SK-N-SH (cell line): ENCODE results near the gene CAMKMT. TPM values are rescaled to one million over a fixed set of nuclear protein-coding genes. Genes with fewer than 3 reads are reported as not detected.
A peak's percentile ranks its signal among the peaks of the same experiment; 100 is the strongest.

Experiments
- CTCF ChIA-PET: fragments of 300-600, 350-600 bp; formaldehyde crosslinking; extraction: SDS; loops from one replicate; lab custom pipeline; 2021; lab: Yijun Ruan, JAX
- POLR2A ChIA-PET: fragments of 350-600 bp; sonication (Branson Sonifier 250); formaldehyde crosslinking; extraction: SDS; loops from one replicate; lab custom pipeline; 2020; ENCODE audit warnings: antibody characterized with exemption, inconsistent platforms; lab: Yijun Ruan, JAX
- DNase-seq: peaks from one replicate; pipeline ENCODE4 v3.0.0; 2012
- H2AFZ ChIP-seq: fragments of 200-600 bp; sonication (generic); 2 replicates; pipeline ENCODE4 v1.8.1; 2016; ENCODE audit warnings: antibody characterized with exemption, mild to moderate bottlenecking, low read depth
- H3F3A ChIP-seq: fragments of 200-600 bp; sonication (generic); replicated peaks from 2 replicates; pipeline ENCODE3; 2016; ENCODE audit warnings: antibody characterized with exemption, mild to moderate bottlenecking; ENCODE audit not compliant: insufficient read depth
- H3K27ac ChIP-seq, 2 experiments: fragments of 200-500 bp in 1 of 2; fragments of 200-600 bp in 1 of 2; sonication (Bioruptor generic) in 1 of 2; sonication (generic), shearing (Covaris generic) in 1 of 2; 2 replicates each; pipeline versions ENCODE4 v1.5.1 to v1.6.1; 2014 to 2016; ENCODE audit warnings: low read depth in 2 of 2, inconsistent platforms in 1 of 2, low read length in 1 of 2, mild to moderate bottlenecking in 1 of 2, mixed read lengths in 1 of 2
- H3K27me3 ChIP-seq: fragments of 200-600 bp; sonication (generic), shearing (Covaris generic); 2 replicates; pipeline ENCODE4 v1.6.1; 2016; ENCODE audit warnings: mixed run types; ENCODE audit not compliant: insufficient read depth
- H3K36me3 ChIP-seq, 2 experiments: fragments of 200-500 bp in 1 of 2; fragments of 200-600 bp in 1 of 2; sonication (Bioruptor generic) in 1 of 2; sonication (generic) in 1 of 2; replicated peaks in 1 of 2; 2 replicates each; pipeline versions ENCODE3 to v1.5.1; 2014 to 2016; ENCODE audit warnings: low read length in 1 of 2, mild to moderate bottlenecking in 1 of 2; ENCODE audit not compliant: insufficient read depth in 2 of 2, control insufficient read depth in 1 of 2
- H3K4me1 ChIP-seq, 2 experiments: fragments of 200-500 bp in 1 of 2; fragments of 200-600 bp in 1 of 2; sonication (Bioruptor generic) in 1 of 2; sonication (generic), shearing (Covaris generic) in 1 of 2; 2 replicates each; pipeline versions ENCODE4 v1.5.1 to v1.6.1; 2014 to 2016; ENCODE audit warnings: low read depth in 1 of 2, low read length in 1 of 2, mixed run types in 1 of 2; ENCODE audit not compliant: insufficient read depth in 2 of 2, control insufficient read depth in 1 of 2
- H3K4me2 ChIP-seq: fragments of 200-600 bp; sonication (generic), shearing (Covaris generic); 2 replicates; pipeline ENCODE4 v1.6.1; 2017; ENCODE audit warnings: mixed run types
- H3K4me3 ChIP-seq, 2 experiments: fragments of 200-500 bp in 1 of 2; fragments of 200-600 bp in 1 of 2; sonication (Bioruptor generic) in 1 of 2; sonication (generic), shearing (Covaris generic) in 1 of 2; 2 replicates each; pipeline versions ENCODE4 v1.5.1 to v1.8.1; 2014 to 2016; ENCODE audit warnings: low read depth in 2 of 2, inconsistent platforms in 1 of 2, low read length in 1 of 2, mild to moderate bottlenecking in 1 of 2, mixed read lengths in 1 of 2, moderate library complexity in 1 of 2
- H3K79me2 ChIP-seq: fragments of 200-600 bp; sonication (generic); 2 replicates; pipeline ENCODE4 v1.8.1; 2017; ENCODE audit warnings: mild to moderate bottlenecking; ENCODE audit not compliant: insufficient read depth
- H3K9ac ChIP-seq: fragments of 200-600 bp; sonication (generic); 2 replicates; pipeline ENCODE4 v1.6.1; 2017; ENCODE audit warnings: mixed run types
- H3K9me2 ChIP-seq: fragments of 200-600 bp; sonication (generic); 2 replicates; pipeline ENCODE4 v1.6.1; 2017; ENCODE audit warnings: mixed run types
- H3K9me3 ChIP-seq: fragments of 200-600 bp; sonication (generic); 2 replicates; pipeline ENCODE4 v1.6.1; 2017; ENCODE audit warnings: mixed run types, mild to moderate bottlenecking, moderate library complexity
- H4K20me1 ChIP-seq: fragments of 200-600 bp; sonication (generic); 2 replicates; pipeline ENCODE4 v1.6.1; 2017; ENCODE audit warnings: mild to moderate bottlenecking, mixed run types; ENCODE audit not compliant: insufficient read depth
- CHD2 ChIP-seq: fragments of 150-350 bp; IDR thresholded peaks from 2 replicates; pipeline ENCODE4 v1.6.1; 2018; ENCODE audit warnings: low read length; ENCODE audit not compliant: partially characterized antibody
- EZH2phosphoT487 ChIP-seq: fragments of 200-600 bp; sonication (generic); IDR thresholded peaks from 2 replicates; pipeline ENCODE4 v1.6.1; 2017; ENCODE audit warnings: low read depth, mixed run types, mild to moderate bottlenecking, antibody characterized with exemption, moderate library complexity, borderline replicate concordance
- FOSL2 ChIP-seq: IDR thresholded peaks from 2 replicates; pipeline ENCODE4 v1.4.0; 2012; ENCODE audit warnings: low read depth, mild to moderate bottlenecking, moderate library complexity, borderline replicate concordance
- FOXJ3 ChIP-seq: sonication (generic); formaldehyde crosslinking; IDR thresholded peaks from 2 replicates; pipeline ENCODE4 v1.5.1; 2020; ENCODE audit warnings: mild to moderate bottlenecking, missing genetic modification reagents
- FOXM1 ChIP-seq: IDR thresholded peaks from 2 replicates; pipeline ENCODE4 v1.4.0; 2012; ENCODE audit warnings: low read depth, mild to moderate bottlenecking
- GATA2 ChIP-seq: sonication (generic); formaldehyde crosslinking; IDR thresholded peaks from 2 replicates; pipeline ENCODE4 v1.5.0; 2020; ENCODE audit warnings: mild to moderate bottlenecking, missing genetic modification reagents
- NFIC ChIP-seq: IDR thresholded peaks from 2 replicates; pipeline ENCODE4 v1.4.0; 2012; ENCODE audit warnings: borderline replicate concordance
- PBX3 ChIP-seq: IDR thresholded peaks from 2 replicates; pipeline ENCODE4; 2012
- RCOR1 ChIP-seq: fragments of 150-350 bp; IDR thresholded peaks from 2 replicates; pipeline ENCODE4 v1.6.1; 2017; ENCODE audit warnings: antibody characterized with exemption, low read length
- RFX5 ChIP-seq: IDR thresholded peaks from 2 replicates; pipeline ENCODE4 v1.6.1; 2012; ENCODE audit warnings: mild to moderate bottlenecking, improper control_type of control experiment, low read length
- RXRA ChIP-seq: IDR thresholded peaks from 2 replicates; pipeline ENCODE4 v1.4.0; 2012; ENCODE audit warnings: low read depth, mild to moderate bottlenecking, borderline replicate concordance
- TCF12 ChIP-seq: IDR thresholded peaks from 2 replicates; pipeline ENCODE4 v1.4.0; 2012
- USF1 ChIP-seq: IDR thresholded peaks from 2 replicates; pipeline ENCODE4 v1.4.0; 2012; ENCODE audit warnings: low read depth, borderline replicate concordance
- YY1 ChIP-seq: IDR thresholded peaks from 2 replicates; pipeline ENCODE4 v1.4.0; 2012; ENCODE audit warnings: low read depth, mild to moderate bottlenecking
- WGBS: methylation state at CpG from one replicate; pipeline ENCODE4 v1.1.6; 2017; ENCODE audit warnings: low lambda C conversion rate; 5-methylcytosine and 5-hydroxymethylcytosine counted together
- polyA plus RNA-seq, 3 experiments: library from polyadenylated mRNA; depleted of rRNA; stranded (reverse); fragments of >200 nt; gene quantifications; 2 replicates each; pipeline ENCODE4 v1.2.3, GENCODE V29; 2012

The CAMKMT gene
- polyA plus RNA-seq, 1 of the 3 experiments (the other 2 are of a cell fraction) = 5.9 TPM

GRCh38 chr2:44549099-44549471 is 187.3 kb downstream of the CAMKMT start (continued):
- TF ChIP-seq PBX3 (peak; percentile 77), USF1 (no peak), FOXM1 (peak; percentile 82), CHD2 (no peak), GATA2 (no peak), RCOR1 (no peak), RXRA (peak; percentile 47; the same call in 1 of the 2 replicates), FOXJ3 (CRISPR knock-in tag) (no peak)

- H3K4me3 ChIP-seq = no peak overlapping the region
These were observed 188.1 kb downstream of the CAMKMT start for GRCh38 chr2:44549856-44550255.

More at GRCh38 chr2:44549856-44550255, 188.1 kb downstream of the CAMKMT start:
- CTCF ChIA-PET = interaction anchor here (5.0 to 11.1 kb wide), 2 partner anchors 11 to 69 kb away, joined by 42 to 133 read pairs; no protein-coding TSS in a partner anchor
- no peak for DNase-seq
- H3K9me2 ChIP-seq = no peaks in the 10 kb centered on the region
- peaks cover 33% of the 10 kb centered on the region for H3F3A ChIP-seq
- peak overlapping the region; percentile 48; the same call in 1 of the 2 replicates for H3K9ac ChIP-seq
- TF ChIP-seq EZH2phosphoT487 (no peak), PBX3 (peak; percentile 78), TCF12 (peak; percentile 33; the same call in 1 of the 2 replicates), NFIC (0 out of 2 replicates have a peak, but pooled peaks have one; percentile 43), RFX5 (no peak), USF1 (no peak), FOSL2 (peak; percentile 15; the same call in 1 of the 2 replicates), YY1 (no peak), RXRA (no peak)
- TF ChIP-seq, all 33 proteins: peak for 4
- Histone ChIP-seq H3K27me3 (no peaks in the 10 kb centered on the region), H3K9me3 (no peaks in the 10 kb centered on the region), H2AFZ (peak overlapping the region; percentile 26; the same call in 1 of the 2 replicates), H3K4me1 (peaks cover 40 to 50% of the 10 kb centered on the region in 2 experiments), H4K20me1 (no peaks in the 10 kb centered on the region), H3K27ac (peak overlapping the region; percentile 75 to 92; a peak in 3 of 4 replicates), H3K79me2 (no peaks in the 10 kb centered on the region), H3K4me2 (peak overlapping the region; percentile 53), H3K36me3 (no peaks in the 10 kb centered on the region)
- 63% methylated on average over 4 of the region's 4 CpGs for WGBS
- POLR2A ChIA-PET = no interaction called here
